HS-5 (cell line): ENCODE measurements around the gene MT1E.
"Not testable (repeated sequence)": the region's sequence is repeated elsewhere in the genome, so short reads cannot be mapped to it uniquely, and the experiment has no call there.

Experiments used
- DNase-seq: peaks from one replicate; pipeline ENCODE4 v3.0.0-alpha.2; 2012; ENCODE audit warnings: low read depth

MT1E gene

DNA sequence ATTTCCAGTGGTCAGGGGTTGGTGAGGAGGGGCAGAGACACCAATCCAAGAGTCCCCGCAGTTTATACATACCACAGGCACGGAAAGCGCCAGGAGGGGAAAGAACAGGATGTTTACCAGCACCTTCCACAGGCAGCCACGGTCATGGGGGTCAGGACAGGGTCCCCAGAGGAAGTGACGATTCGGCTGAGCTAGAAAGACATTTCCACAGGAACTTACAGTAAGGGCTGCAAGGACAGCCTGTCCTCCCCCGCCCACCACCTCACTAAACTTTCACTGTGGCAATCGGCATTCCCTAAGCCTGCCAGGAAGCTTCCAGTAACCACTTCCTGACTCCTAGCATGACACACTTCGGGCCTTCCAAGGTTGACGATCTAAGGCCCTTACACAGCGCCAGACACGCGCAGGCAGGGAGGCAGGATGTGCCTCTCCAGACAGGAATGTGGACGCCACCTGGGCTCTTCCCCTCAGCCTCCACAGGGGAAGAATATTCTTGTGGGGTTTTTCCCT, 18.4 kb upstream of the MT1E start:
- DNase-seq: peak; percentile 98

DNA sequence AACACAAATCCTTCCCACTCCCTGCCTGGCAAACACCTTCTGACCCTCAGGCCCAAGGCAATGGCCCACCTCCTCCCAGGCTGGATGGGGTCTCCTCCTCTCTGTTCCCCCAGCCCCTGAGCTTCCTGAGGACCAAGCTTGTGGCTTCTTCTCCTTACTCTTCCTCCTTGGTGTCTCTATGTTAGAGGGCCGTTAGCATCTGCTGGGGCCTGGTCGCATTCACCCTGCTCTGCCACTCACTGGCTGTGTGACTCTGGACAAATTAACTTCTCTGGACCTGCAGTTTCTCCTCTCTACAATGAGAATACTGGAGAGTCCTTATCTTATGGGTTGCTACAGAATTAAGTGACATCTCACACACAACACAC, 17.9 kb upstream of the MT1E start:
- no peak for DNase-seq

GRCh38 chr16:56608043-56608875, 17.3 kb upstream of the MT1E start, which contains the start of gene MT2A:
Gene MT2A (plus strand): TSS chr16:56608584. CDS start chr16:56608656, 72 bp downstream.
- DNase-seq: peak; percentile 82

DNA sequence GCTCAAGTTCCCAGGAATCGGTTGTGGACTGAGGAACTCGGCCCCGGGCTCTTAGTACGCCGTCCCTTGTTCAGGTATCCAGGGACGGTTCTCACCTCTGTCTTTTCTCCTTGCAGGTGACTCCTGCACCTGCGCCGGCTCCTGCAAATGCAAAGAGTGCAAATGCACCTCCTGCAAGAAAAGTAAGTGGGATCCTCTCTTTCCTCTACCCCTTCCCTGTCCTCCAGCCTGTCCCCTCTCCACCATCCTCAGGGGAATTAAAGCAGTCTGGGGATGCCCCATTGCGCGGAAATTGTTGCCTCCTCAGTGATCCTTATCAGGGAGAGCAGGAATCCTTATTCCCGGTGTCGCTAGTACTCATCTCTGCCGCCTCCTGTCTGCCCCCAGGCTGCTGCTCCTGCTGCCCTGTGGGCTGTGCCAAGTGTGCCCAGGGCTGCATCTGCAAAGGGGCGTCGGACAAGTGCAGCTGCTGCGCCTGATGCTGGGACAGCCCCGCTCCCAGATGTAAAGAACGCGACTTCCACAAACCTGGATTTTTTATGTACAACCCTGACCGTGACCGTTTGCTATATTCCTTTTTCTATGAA, 16.6 kb upstream of the MT1E start:
- DNase-seq: no peak

GRCh38 chr16:56609463-56609921, 16.1 kb upstream of the MT1E start:
- DNase-seq: peak; percentile 83

DNA sequence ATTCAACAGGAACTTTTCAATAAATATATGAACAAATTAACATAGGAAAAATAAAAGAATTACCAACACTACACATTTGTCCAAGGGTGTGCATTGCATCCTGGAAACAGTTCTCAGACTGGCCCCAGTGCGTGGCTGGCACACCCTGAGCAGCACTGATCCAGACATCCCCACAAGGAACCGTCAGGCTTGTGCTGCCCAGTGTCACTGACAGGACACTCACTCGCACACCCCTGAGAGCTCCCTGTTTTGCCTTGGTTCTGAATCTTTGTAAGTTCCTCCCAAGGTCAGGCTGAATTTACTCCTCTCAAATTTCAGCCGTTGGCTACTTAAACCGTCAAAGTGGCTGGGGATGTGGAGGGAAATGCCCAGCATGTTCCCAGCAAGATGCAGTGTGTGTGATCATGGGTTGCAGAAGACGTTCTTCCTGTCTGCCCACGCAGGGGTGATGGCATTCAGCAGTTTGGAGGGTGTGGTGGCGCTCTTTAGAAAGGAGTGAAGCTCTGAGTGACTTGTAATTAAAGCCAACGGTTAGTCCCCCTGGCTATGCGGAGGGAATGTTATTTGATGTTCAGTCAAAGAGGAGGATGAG, 15.5 kb upstream of the MT1E start:
- peak; percentile 76 for DNase-seq

DNA sequence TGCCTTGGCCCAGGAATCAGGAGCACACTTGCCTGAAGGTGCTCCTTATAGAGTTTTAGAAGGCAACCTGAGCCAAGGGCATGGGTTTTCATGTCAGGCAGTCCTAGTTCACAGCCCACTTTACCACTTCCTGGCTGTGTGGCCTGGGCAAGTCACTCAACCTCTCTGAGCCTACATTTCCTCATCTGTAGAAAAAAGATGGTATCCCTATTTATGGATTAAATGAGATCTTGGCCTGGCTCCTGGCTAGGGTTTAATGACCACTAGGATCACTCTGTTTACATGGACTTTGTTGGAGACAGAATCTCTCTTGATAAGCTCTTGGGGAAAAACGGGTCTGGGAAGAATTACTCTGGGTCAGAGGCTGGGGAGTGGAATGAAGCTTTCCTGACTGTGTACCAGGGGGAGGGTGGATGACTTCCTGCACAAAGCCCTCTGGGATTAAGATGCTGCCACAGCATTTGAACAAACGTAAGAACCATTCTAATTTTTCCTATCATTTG, 14.9 kb upstream of the MT1E start:
- no peak for DNase-seq

DNA sequence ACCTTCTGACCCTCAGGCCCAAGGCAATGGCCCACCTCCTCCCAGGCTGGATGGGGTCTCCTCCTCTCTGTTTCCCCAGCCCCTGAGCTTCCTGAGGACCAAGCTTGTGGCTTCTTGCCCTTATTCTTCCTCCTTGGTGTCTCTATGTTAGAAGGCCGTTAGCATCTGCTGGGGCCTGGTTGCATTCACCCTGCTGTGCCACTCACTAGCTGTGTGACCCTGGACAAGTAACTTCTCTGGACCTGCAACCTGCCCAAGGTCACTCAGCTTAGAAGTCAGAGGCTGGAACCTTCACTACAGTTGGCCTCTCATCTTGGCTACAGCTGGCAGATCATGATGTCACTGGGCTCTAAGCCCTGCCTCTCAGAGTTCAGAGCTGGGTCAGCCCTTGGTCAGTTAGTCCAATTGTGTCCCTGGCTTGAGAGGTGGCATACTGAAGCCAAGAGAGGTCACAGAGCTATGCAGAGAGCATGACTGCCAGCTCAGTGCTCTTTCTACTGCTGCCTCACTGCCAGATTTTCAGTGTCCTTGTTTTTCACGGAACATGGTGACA, 14.2 kb upstream of the MT1E start:
- DNase-seq: no peak

- DNase-seq: no peak
Observed at GRCh38 chr16:56613706-56614105, 11.9 kb upstream of the MT1E start.

- DNase-seq: peak; percentile 83
Observed at GRCh38 chr16:56614549-56614991, 11.0 kb upstream of the MT1E start.

- DNase-seq: peak; percentile 74
Observed at GRCh38 chr16:56615353-56615752, 10.2 kb upstream of the MT1E start.

DNA sequence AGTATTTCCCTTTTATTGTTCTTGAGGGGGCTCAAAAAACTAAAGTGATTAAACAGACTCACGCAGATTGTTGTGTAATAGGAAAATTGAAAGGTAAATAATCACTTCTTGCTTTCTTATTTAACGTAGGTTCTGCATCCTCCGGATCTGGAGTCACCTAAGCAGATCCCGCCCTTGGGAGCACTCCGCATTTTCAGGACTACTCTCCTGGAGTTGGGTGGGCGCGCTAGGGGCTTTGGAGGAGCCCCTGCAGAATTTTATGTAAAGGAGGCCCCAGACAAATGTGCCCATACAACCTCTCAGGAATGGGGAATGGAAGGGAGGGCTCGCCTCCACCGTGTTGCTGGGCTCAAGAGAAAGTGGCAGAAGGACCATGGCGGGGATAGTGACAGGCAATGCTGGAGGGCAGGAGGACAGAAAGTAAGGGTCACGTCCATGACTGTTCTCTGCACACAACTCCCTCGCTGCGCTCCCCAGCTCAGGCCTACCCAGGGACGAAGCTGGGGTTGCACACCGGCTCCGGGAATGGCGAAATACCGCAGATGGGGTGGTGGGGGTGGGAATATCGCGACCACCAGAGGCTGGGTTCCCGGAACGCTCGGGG, 8.9 kb upstream of the MT1E start:
- no peak for DNase-seq

DNA sequence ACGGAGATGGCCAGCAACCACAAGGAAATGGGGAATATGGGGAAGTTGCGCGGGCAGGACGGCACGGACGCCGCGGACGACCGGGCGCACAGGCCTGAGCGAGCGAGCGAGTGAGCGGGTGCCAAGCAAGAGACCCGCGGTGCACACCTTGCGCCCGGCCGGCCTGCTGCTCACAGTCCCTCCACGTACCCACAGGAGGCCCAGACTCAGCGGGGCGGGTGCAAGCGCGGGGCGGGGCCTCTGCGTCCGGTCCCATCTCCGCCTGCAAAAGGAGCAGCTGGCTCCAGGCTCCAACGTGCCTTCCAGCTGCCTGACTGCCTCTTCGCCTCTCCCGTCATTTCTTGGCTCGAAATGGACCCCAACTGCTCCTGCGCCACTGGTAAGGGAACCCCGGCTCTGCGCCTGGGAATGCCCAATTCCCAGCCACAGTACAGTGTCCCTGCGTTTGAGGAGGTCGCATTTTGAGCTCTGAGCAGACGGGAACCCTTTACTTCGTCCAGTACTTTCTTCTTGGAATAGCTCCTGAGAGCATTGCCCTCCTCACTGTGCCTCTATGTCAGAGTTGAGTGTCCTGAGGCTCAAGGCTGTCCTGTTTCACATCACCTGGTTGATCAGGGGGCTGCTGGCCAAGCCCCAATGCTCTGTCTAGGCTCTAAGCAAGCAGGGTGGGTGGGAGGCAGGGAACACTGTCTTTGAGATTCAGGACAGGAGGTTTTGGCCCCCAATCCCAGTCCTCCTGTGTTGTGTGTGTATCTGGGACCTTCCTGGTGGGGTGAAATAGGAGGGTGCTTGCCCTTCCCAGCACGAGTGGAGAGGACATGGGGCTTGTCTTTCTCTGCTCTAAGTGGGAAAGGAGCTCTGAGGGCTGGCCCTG, 8.1 kb upstream of the MT1E start:
- DNase-seq: no peak

DNA sequence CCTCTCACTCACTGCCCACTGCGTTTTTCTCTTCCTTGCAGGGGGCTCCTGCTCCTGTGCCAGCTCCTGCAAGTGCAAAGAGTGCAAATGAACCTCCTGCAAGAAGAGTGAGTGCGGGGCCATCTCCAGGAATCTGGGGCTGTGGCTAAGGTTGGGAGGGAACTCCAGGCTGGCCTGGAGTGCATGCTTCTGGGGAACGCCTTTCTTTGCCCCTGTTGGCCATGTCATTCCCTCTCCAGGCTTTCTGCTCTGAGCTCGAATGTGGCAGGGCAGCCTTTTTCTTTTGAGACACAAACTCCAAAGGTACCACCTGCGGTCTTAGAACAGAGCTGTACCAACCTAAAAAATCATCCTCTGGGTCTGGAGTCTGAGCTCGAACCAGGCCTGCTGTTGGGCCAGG, 7.4 kb upstream of the MT1E start:
- no peak for DNase-seq

GRCh38 chr16:56620339-56620897, 5.2 kb upstream of the MT1E start:
- no peak for DNase-seq

- DNase-seq: not testable (repeated sequence)
Observed at GRCh38 chr16:56621665-56622445, 3.7 kb upstream of the MT1E start.

- DNase-seq: not testable (repeated sequence)
Observed at GRCh38 chr16:56623184-56623583, 2.4 kb upstream of the MT1E start.

DNA sequence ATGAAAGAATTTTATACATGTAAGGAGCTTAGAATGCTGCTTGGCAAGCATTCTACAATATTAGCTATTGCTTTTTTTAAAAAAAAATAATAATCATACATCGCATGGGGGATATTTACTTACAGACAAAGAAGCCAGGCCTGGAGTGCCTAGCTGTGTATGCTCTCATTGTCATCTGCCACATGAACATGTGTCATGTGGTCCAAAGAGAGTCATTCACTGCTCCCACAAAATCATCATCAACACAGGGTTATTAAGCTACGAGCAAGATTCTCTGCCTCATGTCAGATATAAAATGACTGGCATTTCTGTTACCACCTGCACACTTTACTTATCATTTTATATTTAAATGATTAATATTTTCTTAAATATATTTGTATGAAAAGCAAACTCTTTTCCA, 1.9 kb upstream of the MT1E start:
- no peak for DNase-seq

DNA sequence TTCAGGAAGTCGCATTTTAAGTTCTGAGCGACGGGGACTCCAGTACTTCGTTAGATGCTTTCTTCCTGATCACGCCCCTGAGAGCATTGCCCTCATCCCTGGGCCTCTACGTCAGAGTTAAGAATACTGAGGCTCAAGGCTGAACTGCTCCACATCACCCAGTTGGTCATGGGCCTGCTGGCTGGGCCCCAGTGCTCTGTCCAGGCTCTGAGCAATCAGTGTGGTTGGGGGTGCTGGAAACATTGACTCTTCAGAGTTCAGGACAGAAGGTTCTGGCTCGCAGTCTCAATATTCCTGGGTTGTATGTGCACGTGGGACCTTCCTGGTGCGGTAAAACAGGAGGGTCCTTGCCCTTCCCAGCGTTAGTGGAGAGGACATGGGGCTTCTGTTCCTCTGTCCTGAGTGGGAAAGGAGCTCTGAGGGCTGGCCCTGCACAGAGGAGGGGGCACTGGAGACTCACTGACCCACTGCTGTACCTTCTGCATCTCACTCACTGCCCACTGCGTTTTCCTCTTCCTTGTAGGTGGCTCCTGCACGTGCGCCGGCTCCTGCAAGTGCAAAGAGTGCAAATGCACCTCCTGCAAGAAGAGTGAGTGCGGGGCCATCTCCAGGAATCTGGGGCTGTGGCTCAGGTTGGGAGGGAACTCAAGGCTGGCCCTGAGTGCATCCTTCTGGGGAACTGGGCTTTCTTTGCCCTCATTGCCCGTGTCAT, 518 bp downstream of the MT1E start:
- DNase-seq: no peak
